Lower lobe of right lung (tissue), 2 donors: ENCODE data around the gene TMPRSS2. TPM values are rescaled to one million over a fixed set of nuclear protein-coding genes. Genes with fewer than 3 reads are reported as not detected.
A peak's percentile ranks its signal among the peaks of the same experiment; 100 is the strongest.

Experiments used
- ATAC-seq, 2 donors: fragments of 200-7000 bp; cut with Tn5 transposase; one replicate each; pipeline ENCODE4 v1.9.1; 2020 to 2022; ENCODE audit warnings: mild to moderate bottlenecking in 2 of 2, moderate library complexity in 2 of 2
- DNase-seq: peaks from one replicate; pipeline ENCODE4 v3.0.0-alpha.2; 2020
- H3K27ac ChIP-seq: fragments of 200-600 bp; one replicate; pipeline ENCODE4 v1.8.0; 2022
- H3K27me3 ChIP-seq: fragments of 200-600 bp; one replicate; pipeline ENCODE4 v1.8.0; 2022; ENCODE audit warnings: low read depth
- H3K36me3 ChIP-seq: fragments of 200-600 bp; one replicate; pipeline ENCODE4 v1.8.0; 2022; ENCODE audit warnings: mild to moderate bottlenecking
- H3K4me1 ChIP-seq: fragments of 200-600 bp; one replicate; pipeline ENCODE4 v1.8.0; 2022
- H3K4me3 ChIP-seq: fragments of 200-600 bp; one replicate; pipeline ENCODE4 v1.8.0; 2022; ENCODE audit warnings: mild to moderate bottlenecking
- H3K9me3 ChIP-seq: fragments of 200-600 bp; one replicate; pipeline ENCODE4 v1.8.0; 2022
- intact Hi-C: fragments of 100-400 bp; cut with DNase I; formaldehyde crosslinking; loops from one replicate; pipeline ENCODE4 v1.11.0; 2022
- total RNA-seq: library from RNA; stranded (reverse); fragmentation: NEBNext Ultra II Directional; extraction: Animal tissue kit (Norgen Biotek cat#: 25700); gene quantifications from one replicate; pipeline ENCODE4 v1.2.1, GENCODE V29; 2021
- TF ChIP-seq, protein P1 (sequence below): fragments of 200-600 bp; IDR thresholded peaks from one replicate; pipeline ENCODE4 v1.8.0; 2022; ENCODE audit warnings: antibody characterized with exemption, mild to moderate bottlenecking
- donor health status: DM: no; HTN: yes; CAD: no; lungs with severe emphysema.

Gene TMPRSS2
- total RNA-seq, 1 donor from 2014 or later, result 87.7 TPM

- no peaks in the 10 kb centered on the region for H3K4me1 ChIP-seq
- H3K9me3 ChIP-seq, result no peaks in the 10 kb centered on the region
- ATAC-seq, result peak in 1 of 2 donors; percentile 48
- TF ChIP-seq, protein P1, sequence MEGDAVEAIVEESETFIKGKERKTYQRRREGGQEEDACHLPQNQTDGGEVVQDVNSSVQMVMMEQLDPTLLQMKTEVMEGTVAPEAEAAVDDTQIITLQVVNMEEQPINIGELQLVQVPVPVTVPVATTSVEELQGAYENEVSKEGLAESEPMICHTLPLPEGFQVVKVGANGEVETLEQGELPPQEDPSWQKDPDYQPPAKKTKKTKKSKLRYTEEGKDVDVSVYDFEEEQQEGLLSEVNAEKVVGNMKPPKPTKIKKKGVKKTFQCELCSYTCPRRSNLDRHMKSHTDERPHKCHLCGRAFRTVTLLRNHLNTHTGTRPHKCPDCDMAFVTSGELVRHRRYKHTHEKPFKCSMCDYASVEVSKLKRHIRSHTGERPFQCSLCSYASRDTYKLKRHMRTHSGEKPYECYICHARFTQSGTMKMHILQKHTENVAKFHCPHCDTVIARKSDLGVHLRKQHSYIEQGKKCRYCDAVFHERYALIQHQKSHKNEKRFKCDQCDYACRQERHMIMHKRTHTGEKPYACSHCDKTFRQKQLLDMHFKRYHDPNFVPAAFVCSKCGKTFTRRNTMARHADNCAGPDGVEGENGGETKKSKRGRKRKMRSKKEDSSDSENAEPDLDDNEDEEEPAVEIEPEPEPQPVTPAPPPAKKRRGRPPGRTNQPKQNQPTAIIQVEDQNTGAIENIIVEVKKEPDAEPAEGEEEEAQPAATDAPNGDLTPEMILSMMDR, result no peak
- DNase-seq, result no peak
- H3K27ac ChIP-seq, result no peak overlapping the region
- H3K36me3 ChIP-seq, result no peaks in the 10 kb centered on the region
- peaks cover 9% of the 10 kb centered on the region for H3K27me3 ChIP-seq
- intact Hi-C loops, result no loop called here
- H3K4me3 ChIP-seq, result no peak overlapping the region
Measured at GRCh38 chr21:41530366-41530765, 22.4 kb upstream of the TMPRSS2 start.

DNA sequence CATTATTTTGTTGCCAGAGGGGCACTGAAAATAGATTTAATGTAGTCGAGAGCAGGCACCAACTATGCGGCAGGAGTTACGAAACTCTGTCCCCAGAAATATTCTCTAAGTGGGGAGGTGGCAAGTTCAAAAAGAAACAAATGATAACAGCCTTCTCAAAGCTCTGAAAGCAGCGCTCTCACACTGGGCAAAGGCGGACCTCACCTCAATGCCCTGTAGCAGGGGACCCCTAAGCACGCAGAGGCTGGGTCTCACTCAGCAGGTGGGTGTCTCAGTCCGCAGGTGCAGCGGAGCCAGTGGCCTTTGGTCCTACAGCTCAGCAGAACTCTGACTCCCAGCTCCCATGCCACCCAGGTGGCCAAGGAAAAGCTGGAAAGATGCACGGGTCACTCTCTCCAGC lies 21.8 kb upstream of the TMPRSS2 start:
- ATAC-seq (peak; percentile 63 to 85), DNase-seq (no peak)
- peaks cover 9% of the 10 kb centered on the region for H3K27me3 ChIP-seq
- intact Hi-C loops, result no loop called here
- H3K4me1 ChIP-seq, result no peaks in the 10 kb centered on the region
- no peaks in the 10 kb centered on the region for H3K36me3 ChIP-seq
- H3K9me3 ChIP-seq, result no peaks in the 10 kb centered on the region
- H3K4me3 ChIP-seq, result no peak overlapping the region
- H3K27ac ChIP-seq, result peak overlapping the region; percentile 46
- TF ChIP-seq, protein P1, result no peak

DNA sequence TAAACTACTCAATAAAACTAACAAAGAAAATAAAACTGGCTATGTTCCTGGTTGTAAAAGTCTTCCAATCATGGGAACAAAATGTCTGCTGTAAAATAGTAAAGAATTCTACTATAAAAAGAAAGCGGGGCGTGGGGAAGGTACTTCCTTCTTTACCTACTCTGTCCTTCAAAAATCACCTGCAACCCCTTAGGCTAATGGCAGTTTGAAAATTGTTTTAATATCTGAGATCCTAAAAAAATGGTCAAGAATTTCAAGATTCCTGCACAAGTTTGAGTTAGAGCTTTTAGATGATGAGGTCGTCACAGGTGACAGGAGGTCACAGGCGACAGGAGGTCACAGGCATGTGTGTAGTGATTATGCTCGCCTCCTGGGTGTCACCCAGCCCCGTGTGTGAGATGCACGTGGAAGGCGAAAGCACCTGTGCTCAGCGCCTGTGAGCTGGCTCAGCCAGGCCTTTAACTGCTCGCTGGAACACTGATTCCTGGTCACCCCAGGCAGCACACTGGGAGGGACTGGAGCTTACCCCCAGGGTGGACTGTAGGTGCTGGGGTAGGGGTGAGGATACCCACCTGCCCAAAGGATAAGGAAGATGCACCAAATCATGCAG lies 18.6 kb upstream of the TMPRSS2 start:
- ATAC-seq, result no peak
- no peak for DNase-seq

DNA sequence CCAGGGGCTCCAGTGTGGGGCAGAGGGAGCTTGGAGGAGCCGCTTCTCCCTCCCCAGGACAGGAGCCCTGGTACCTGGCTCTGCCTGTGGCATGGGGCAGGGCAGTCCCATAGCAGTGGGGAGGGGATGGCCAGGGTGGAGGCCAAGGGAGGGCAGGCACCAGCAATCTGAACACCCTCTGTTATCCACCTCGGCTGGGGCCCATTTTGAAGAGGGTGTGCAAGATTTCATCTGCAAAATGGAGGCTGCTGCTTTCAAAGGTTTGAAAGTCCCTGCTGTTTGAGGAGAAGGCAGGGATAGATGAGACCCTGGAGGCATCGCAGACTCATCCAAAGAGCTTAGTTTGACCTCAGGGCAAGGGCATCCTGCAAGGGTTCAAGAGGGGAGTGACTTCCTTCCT lies 15.2 kb upstream of the TMPRSS2 start:
- DNase-seq, result no peak
- H3K4me3 ChIP-seq, result no peak overlapping the region
- TF ChIP-seq, protein P1, result no peak
- no peaks in the 10 kb centered on the region for H3K36me3 ChIP-seq
- H3K27me3 ChIP-seq, result peaks cover 9% of the 10 kb centered on the region
- H3K9me3 ChIP-seq, result no peaks in the 10 kb centered on the region
- H3K4me1 ChIP-seq, result no peaks in the 10 kb centered on the region
- H3K27ac ChIP-seq, result no peak overlapping the region
- ATAC-seq, result no peak
- intact Hi-C loops, result no loop called here

More for the DNA sequence above, 18.6 kb upstream of the TMPRSS2 start:
- no peak overlapping the region for H3K27ac ChIP-seq
- H3K9me3 ChIP-seq, result no peaks in the 10 kb centered on the region
- H3K27me3 ChIP-seq, result peaks cover 9% of the 10 kb centered on the region
- TF ChIP-seq, protein P1, result no peak
- no peak overlapping the region for H3K4me3 ChIP-seq
- no peaks in the 10 kb centered on the region for H3K36me3 ChIP-seq
- H3K4me1 ChIP-seq, result no peaks in the 10 kb centered on the region
- intact Hi-C loops, result no loop called here

- Histone ChIP-seq H3K9me3 (no peaks in the 10 kb centered on the region), H3K27me3 (no peaks in the 10 kb centered on the region), H3K27ac (no peak overlapping the region), H3K4me1 (no peaks in the 10 kb centered on the region), H3K4me3 (no peak overlapping the region), H3K36me3 (no peaks in the 10 kb centered on the region)
- intact Hi-C loops, result no loop called here
- ATAC-seq (peak; percentile 32 to 47), DNase-seq (no peak)
- TF ChIP-seq, protein P1, result no peak
Measured at GRCh38 chr21:41521489-41522027, 13.6 kb upstream of the TMPRSS2 start.
